Measurements from ENCODE around the gene CCDC148. TPM values are rescaled to one million over a fixed set of nuclear protein-coding genes. Genes with fewer than 3 reads are reported as not detected.

Gene CCDC148
- total RNA-seq, 1 donor, result 0.42 TPM

- Histone ChIP-seq H3K4me1 (ENCODE audit: insufficient read depth, low read length) (no peaks in the 10 kb centered on the region), H3K9me3 (ENCODE audit: low read depth, low read length) (no peaks in the 10 kb centered on the region), H3K27me3 (ENCODE audit: insufficient read depth, low read length) (no peaks in the 10 kb centered on the region), H3K4me3 (ENCODE audit: low read length) (no peak overlapping the region)
Observed at GRCh38 chr2:158125756-158126498, 330.6 kb downstream of the CCDC148 start.

DNA sequence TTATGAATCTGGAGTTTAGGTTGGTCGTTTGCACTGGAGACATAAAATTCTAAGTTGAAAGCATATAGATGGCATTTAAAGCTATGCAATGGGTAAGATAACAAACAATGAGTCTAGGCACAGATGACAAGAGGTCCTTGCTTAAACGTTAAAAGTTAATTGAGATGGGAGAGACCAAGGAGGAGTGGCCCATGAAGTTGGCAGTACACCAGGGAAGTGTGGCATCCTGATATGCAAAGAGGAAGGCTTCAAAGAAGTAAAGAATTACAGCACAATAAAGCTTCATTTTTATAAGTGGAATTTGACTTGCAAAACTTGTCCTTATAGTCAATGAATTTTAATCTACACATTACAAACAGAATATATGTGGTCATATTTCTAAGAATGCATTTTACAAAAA, 331.7 kb downstream of the CCDC148 start:
- no peaks in the 10 kb centered on the region for H3K27me3 ChIP-seq (ENCODE audit: insufficient read depth, low read length)
- H3K9me3 ChIP-seq (ENCODE audit: low read depth, low read length), result no peaks in the 10 kb centered on the region

More for the DNA sequence above, 331.7 kb downstream of the CCDC148 start:
- H3K4me1 ChIP-seq (ENCODE audit: insufficient read depth, low read length), result no peaks in the 10 kb centered on the region
- no peak overlapping the region for H3K4me3 ChIP-seq (ENCODE audit: low read length)

Other genes with a start within 250 kb of the CCDC148 start
- 7.9 TPM for gene PKP4, start 199 bp upstream of the CCDC148 start, total RNA-seq

All from mononuclear cell (primary cell).